Cardiac muscle cell (in vitro differentiated cells and primary cell): ENCODE measurements around the gene PLA2G2E. TPM values are rescaled to one million over a fixed set of nuclear protein-coding genes. Genes with fewer than 3 reads are reported as not detected.
"Not testable (repeated sequence)": the region's sequence is repeated elsewhere in the genome, so short reads cannot be mapped to it uniquely, and the experiment has no call there.

Experiments used
- DNase-seq, 2 donors: peaks; one replicate each; pipeline versions ENCODE4 v3.0.0 to v3.0.0-alpha.2; 2010 to 2017; ENCODE audit warnings: low read depth in 1 of 2, low spot score in 1 of 2
- H3K27ac ChIP-seq: fragments of 200-600 bp; sonication (generic); 2 replicates; pipeline ENCODE4 v1.5.1; 2016
- H3K27me3 ChIP-seq: fragments of 200-600 bp; sonication (generic); 2 replicates; pipeline ENCODE4 v1.6.0; 2016; ENCODE audit warnings: control low read depth
- H3K36me3 ChIP-seq: fragments of 200-600 bp; sonication (generic); 2 replicates; pipeline ENCODE4 v1.5.1; 2016; ENCODE audit warnings: control low read depth
- H3K4me1 ChIP-seq: fragments of 200-600 bp; sonication (generic); 2 replicates; pipeline ENCODE4 v1.8.1; 2017; ENCODE audit warnings: low read depth, mild to moderate bottlenecking, mixed run types
- H3K4me3 ChIP-seq: fragments of 200-600 bp; sonication (generic); 2 replicates; pipeline ENCODE4 v1.5.1; 2016; ENCODE audit warnings: mild to moderate bottlenecking
- H3K9me3 ChIP-seq: fragments of 200-600 bp; sonication (generic); 2 replicates; pipeline ENCODE4 v1.5.1; 2017; ENCODE audit warnings: low read depth, mild to moderate bottlenecking, control low read depth
- polyA plus RNA-seq: library from polyadenylated mRNA; unstranded; fragments of >200 nt; fragmentation: Nextera tagmentation; extraction: Ambion mirVana; gene quantifications from 2 replicates; pipeline ENCODE4 v1.2.1, GENCODE V29; 2016
- total RNA-seq: library from RNA; depleted of rRNA; stranded (reverse); fragments of >200 nt; gene quantifications from 2 replicates; pipeline ENCODE4 v1.2.3, GENCODE V29; 2016
- TF ChIP-seq, protein P1 (sequence below): IDR thresholded peaks from 2 replicates; pipeline ENCODE4 v1.5.1; 2012; ENCODE audit warnings: low read depth, mild to moderate bottlenecking, low read length

The PLA2G2E gene
- total and polyA plus RNA-seq, 2 experiments from 2014 or later = not detected

DNA sequence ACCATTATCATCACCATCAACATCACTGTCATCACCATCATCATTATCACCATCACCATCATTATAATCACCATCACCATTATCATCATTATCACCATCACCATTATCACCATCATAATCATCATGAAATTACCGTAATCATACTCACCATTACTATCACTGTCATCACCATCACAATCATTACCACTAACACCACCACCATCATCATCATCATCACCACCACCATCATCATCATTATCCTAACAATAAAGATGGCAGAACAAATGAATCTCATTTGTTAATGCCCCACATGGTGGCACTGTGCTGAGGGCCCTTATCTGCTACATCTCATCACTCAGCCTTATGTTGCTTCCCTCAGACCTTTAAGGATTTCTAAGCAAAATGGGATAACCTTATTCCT lies 9.4 kb upstream of the PLA2G2E start:
- H3K9me3 ChIP-seq = no peaks in the 10 kb centered on the region
- H3K36me3 ChIP-seq = no peaks in the 10 kb centered on the region
- no peak overlapping the region for H3K4me3 ChIP-seq
- H3K4me1 ChIP-seq = no peaks in the 10 kb centered on the region
- TF ChIP-seq, protein P1, sequence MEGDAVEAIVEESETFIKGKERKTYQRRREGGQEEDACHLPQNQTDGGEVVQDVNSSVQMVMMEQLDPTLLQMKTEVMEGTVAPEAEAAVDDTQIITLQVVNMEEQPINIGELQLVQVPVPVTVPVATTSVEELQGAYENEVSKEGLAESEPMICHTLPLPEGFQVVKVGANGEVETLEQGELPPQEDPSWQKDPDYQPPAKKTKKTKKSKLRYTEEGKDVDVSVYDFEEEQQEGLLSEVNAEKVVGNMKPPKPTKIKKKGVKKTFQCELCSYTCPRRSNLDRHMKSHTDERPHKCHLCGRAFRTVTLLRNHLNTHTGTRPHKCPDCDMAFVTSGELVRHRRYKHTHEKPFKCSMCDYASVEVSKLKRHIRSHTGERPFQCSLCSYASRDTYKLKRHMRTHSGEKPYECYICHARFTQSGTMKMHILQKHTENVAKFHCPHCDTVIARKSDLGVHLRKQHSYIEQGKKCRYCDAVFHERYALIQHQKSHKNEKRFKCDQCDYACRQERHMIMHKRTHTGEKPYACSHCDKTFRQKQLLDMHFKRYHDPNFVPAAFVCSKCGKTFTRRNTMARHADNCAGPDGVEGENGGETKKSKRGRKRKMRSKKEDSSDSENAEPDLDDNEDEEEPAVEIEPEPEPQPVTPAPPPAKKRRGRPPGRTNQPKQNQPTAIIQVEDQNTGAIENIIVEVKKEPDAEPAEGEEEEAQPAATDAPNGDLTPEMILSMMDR = no peak
- no peak overlapping the region for H3K27ac ChIP-seq
- no peak for DNase-seq
- H3K27me3 ChIP-seq = no peaks in the 10 kb centered on the region

DNA sequence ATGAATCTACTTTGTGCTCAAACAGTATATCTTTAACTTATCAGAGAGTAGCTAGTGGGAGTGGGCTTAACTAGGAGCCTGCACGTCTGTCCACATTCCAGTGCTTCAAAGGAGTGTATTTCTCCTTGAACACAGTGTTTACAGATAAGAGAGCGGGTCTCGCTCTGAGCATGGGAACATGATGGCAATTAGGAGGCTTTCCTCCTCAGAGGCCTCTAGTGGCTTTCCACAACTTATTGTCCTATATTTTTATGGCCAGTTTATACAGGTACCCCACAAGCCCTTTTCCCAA lies 3.7 kb upstream of the PLA2G2E start:
- not testable (repeated sequence) for H3K27me3 ChIP-seq, H3K27ac ChIP-seq, H3K4me1 ChIP-seq, H3K4me3 ChIP-seq, H3K36me3 ChIP-seq, H3K9me3 ChIP-seq
- DNase-seq = peak in 1 of 2 donors; percentile 48

DNA sequence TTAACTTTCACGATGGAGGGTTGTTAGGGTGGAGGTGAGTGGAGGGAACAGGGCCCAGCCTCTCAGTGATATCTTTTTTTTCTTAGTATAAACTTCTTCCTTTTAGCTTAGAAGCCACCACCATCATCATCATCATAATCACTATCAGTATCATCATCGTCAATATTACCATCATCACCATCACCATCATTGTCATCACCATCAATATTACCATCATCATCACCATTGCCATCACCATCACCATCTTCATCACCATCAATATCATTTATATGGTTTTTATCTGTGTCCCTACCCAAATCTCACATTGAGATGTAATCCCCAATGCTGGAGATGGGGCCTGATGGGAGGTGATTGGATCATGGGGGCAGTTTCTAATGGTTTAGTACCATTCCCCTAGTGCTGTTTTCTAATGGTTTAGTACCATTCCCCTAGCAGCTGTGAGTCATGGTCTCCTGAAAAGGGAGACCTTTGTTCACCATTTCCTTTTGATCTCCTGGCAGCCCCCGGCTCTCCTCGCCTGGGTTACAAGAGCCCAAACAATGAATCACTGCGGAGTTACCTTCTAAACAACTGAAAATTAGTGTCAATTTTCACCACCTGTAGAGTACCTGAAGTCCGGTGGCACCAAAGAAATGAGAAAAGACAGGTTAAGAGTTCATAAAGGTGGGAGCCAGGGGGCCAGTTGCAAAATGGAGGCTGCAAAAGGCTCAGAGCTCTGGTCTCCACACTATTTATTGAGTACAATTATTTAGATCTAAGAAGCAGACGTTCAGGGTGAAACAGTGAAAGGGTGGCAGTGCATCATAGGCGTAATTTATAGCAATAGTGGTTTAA lies 3.1 kb upstream of the PLA2G2E start:
- H3K36me3 ChIP-seq = no peaks in the 10 kb centered on the region
- H3K27ac ChIP-seq = no peak overlapping the region
- H3K4me3 ChIP-seq = no peak overlapping the region
- TF ChIP-seq, protein P1 = no peak
- no peak for DNase-seq
- H3K4me1 ChIP-seq = no peaks in the 10 kb centered on the region
- H3K27me3 ChIP-seq = no peaks in the 10 kb centered on the region
- no peaks in the 10 kb centered on the region for H3K9me3 ChIP-seq

DNA sequence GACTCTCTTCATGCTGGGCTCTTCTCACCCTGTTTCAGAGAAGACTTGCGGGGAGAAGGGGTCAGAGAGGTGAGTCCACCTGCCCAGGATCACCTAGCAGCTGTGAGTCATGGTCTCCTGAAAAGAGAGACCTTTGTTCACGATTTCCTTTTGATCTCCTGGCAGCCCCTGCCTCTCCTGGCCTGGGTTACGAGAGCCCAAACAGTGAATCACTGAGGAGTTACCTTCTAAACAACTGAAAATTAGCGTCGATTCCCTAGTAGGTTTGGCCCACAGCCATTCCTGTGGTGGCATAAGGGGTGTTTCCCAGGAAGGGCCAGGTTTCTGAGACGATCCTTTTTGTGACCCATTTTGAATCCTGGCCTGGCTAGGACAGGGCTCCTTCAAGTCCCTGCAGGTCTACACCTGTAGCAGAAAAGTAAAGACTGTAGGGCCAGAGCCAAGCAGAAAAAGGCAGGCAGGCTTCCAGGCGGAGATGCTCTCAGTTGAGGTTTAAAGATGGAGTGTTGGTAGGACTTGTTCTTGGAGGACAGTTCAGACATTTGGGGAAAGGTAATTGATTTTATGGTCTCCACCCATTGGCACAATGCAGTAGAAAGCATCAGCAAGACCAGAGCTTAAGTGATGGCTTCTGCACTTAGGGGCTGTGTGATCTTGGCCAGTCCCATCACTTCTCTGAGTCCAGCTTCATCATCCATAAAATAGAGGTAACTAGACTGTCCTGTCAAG lies 2.1 kb upstream of the PLA2G2E start:
- no peak for DNase-seq
- no peaks in the 10 kb centered on the region for H3K27me3 ChIP-seq
- H3K27ac ChIP-seq = no peak overlapping the region
- no peaks in the 10 kb centered on the region for H3K36me3 ChIP-seq
- TF ChIP-seq, protein P1 = no peak
- H3K4me3 ChIP-seq = no peak overlapping the region
- no peaks in the 10 kb centered on the region for H3K4me1 ChIP-seq
- no peaks in the 10 kb centered on the region for H3K9me3 ChIP-seq

DNA sequence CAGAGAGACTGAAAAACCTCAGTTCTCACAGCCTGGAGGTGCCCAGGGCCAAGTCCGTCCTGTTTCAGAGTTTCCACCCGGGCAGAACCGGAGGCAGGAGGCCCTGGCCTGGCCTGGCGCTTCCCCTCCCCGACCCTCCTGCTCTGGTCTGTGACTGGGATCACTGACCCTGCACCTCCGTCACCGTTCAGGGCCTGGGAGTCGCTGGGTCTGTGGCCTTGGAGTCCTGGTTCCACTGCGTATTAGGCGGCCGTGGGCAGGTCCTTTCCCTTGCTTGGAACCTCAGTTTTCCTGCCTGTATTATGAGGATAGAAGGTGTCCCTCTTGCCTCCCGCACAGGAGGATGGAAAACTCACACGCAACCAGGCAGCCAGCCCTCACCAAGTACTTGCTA lies 533 bp upstream of the PLA2G2E start:
- no peak overlapping the region for H3K27ac ChIP-seq
- H3K4me3 ChIP-seq = no peak overlapping the region
- TF ChIP-seq, protein P1 = no peak
- DNase-seq = no peak
- no peaks in the 10 kb centered on the region for H3K27me3 ChIP-seq
- H3K4me1 ChIP-seq = no peaks in the 10 kb centered on the region
- no peaks in the 10 kb centered on the region for H3K36me3 ChIP-seq
- no peaks in the 10 kb centered on the region for H3K9me3 ChIP-seq

DNA sequence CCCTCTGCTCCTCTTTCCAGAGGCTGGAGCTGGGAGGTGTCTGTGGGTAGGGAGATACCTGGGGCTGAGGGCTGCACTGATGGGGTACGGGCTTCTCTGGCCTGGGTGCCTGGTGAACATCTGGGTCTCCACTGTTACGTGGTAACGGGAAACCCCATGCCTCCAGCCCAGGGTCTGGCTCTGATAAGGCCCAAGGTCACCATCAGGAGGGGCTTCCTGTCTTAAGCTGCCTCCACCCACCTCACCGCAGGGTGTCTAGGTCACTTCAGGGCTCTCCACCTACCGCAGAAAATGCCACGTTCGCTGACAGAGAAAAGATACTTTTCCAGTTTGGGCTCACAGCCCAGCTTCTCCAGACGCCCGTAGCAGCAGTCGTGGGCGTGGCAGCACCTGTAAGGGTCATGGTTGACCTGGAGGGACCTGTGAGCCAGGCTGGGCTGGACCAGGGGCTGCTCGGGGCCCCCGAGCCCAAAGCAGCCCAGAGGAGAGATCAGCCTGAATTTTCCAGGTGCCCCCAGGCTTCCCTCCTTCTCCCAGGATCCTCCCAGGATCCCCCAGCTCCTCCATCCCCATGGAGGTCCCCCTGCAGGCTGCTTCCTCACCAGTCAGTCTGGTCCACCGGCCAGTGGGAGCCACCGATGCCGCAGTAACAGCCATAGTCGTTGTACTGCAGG lies 1.3 kb downstream of the PLA2G2E start:
- H3K27me3 ChIP-seq = no peaks in the 10 kb centered on the region
- no peaks in the 10 kb centered on the region for H3K36me3 ChIP-seq
- TF ChIP-seq, protein P1 = no peak
- H3K27ac ChIP-seq = no peak overlapping the region
- H3K9me3 ChIP-seq = no peaks in the 10 kb centered on the region
- no peak for DNase-seq
- H3K4me3 ChIP-seq = no peak overlapping the region
- H3K4me1 ChIP-seq = no peaks in the 10 kb centered on the region
